Measurements from ENCODE around the gene MLF2. TPM values are rescaled to one million over a fixed set of nuclear protein-coding genes. Genes with fewer than 3 reads are reported as not detected.

Gene MLF2, protein sequence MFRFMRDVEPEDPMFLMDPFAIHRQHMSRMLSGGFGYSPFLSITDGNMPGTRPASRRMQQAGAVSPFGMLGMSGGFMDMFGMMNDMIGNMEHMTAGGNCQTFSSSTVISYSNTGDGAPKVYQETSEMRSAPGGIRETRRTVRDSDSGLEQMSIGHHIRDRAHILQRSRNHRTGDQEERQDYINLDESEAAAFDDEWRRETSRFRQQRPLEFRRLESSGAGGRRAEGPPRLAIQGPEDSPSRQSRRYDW
- 100 to 1,000 TPM; 189 to 246 (median 222) TPM for polyA plus RNA-seq (ENCODE audit: insufficient read length in 4 of 4)

DNA sequence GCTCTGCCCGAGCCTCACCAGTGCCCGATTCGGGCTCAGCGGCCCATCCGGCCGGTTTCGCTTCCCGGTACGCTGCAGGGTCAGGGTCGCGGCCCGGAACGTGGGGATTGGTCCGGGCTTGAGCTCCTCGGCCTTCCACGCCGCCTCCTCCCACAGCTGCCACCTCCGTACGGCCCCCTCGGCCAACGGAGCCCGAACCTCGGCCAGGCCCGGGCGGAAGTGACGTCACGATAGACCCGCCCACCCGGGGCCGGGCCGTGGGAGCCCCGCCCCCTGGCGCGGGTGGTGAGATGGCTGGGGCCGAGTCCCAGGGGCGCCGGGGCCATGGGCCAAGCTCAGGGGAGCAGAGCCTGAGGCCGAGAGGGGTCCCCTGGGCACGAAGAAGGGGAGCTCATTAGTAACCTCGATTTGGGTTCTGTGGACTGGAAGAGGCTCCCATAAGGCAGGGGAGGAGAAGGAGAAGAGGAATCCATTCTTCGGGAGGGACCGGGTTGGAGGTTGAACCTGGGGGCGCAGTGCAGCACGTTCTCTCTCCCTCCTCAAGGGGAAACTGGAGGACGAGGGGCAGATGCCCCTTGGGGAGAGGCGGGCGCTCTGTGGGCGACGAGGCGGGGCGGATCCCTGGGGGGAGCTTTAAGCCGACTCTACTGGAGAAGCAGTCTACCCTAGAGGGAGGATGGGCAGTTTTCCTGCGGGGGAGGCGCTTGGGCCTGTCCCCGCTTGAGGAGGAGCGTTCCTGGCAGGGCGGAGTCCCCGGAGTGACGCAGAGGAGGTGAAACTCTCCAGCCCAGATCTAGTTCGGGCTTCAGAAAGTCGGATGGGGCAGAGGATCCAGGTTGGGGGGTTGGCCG is at the start of gene MLF2:
MLF2 (minus strand) TSS at position 221 of the 851 bp plus-strand sequence. CDS start 807 bp downstream, outside the sequence.
- DNase-seq (ENCODE audit: low read depth in 4 of 4, low spot score in 2 of 4) = peak; percentile 94 to 98 (median 96)

DNA sequence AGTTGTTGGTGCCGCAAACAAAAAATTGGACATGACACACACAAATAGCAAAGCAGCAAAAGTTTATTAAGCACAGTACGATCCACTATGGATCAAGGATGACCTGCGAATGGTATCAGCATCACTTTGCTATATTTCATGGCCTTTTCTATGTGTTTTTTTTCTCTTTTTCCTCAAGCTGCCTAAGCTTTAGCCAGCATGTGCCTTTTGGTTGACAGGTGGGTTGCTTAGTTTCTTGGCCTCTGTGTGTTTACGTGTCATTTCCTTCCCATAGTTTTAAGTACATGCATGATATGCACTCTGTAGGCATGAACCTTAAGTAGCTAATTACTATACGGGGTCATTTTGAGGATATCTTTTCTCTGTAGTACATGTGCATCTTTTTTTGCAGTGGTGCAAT is 46.2 kb upstream of the MLF2 start:
- no peak for DNase-seq (ENCODE audit: low read depth in 4 of 4, low spot score in 2 of 4)

DNA sequence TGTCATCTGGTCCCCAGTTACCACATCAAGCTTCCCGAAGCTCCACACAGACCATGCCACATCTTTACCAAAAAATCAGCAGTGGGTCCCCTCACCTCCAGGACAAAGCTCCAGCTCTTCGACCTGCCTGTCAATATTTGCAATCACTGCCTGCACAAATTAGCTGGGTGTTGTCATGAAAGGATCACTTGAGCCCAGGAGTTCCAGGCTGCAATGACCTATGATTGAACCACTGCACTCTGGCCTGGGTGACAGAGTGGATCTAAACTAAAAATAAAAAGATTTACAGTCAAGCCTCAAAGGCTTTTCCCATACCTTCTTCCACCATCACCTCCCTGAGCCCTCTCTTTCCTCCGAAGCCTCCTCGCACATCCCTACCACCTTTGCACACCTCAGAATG is 43.6 kb upstream of the MLF2 start:
- no peak for DNase-seq (ENCODE audit: low read depth in 4 of 4, low spot score in 2 of 4)

DNA sequence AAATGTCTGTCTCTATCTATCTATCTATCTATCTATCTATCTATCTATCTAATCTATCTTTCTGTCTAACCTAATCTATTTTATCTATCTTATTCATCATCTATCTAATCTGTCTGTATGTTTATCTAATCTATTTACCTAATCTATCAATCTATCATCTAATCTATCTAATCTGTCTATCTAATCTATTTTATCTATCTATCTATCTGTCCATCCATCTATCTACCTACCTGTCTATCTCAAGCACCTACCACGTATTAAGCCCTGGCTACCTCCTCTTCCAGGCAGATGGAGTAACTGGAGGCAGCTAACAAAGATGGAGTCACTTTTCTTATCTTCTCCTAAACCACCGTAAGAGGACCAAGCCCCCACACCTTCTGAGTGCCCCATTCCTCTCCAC is 42.1 kb upstream of the MLF2 start:
- no peak for DNase-seq (ENCODE audit: low read depth in 4 of 4, low spot score in 2 of 4)

DNA sequence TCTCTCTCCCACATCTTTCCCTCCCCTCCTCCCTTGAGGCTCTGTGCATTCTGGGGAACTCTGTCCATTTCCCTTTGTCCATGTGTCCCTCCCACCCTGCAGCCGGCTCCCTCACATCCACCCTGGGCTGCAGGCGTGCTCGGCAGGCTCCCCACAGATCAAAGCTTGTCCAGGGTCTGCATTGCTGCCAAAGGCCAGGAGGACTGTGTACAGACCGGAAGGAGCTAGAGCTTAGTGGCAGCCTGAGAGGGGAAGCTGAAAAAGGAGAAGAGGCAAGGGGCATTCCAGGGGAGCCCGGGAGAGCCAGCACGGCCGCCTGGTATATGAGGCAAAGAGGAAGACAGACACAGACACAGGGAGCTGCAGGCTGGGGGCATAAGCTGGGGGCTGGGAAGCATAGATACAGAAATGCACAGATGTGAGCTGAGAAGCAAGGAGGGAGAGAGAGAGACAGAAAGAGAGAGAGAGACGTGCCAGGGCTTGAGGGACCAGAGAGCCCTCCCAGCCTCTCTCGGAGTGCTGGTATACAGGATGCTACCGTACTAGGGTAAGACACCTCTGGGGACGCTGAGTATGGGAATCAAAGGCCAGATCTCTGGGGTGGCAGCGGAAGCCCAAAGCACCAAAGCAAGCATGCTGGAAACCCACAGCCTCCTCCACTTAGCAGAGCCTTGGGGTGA is 39.7 kb upstream of the MLF2 start:
- peak in 1 of 4 donors; percentile 45 for DNase-seq (ENCODE audit: low read depth in 4 of 4, low spot score in 2 of 4)

DNA sequence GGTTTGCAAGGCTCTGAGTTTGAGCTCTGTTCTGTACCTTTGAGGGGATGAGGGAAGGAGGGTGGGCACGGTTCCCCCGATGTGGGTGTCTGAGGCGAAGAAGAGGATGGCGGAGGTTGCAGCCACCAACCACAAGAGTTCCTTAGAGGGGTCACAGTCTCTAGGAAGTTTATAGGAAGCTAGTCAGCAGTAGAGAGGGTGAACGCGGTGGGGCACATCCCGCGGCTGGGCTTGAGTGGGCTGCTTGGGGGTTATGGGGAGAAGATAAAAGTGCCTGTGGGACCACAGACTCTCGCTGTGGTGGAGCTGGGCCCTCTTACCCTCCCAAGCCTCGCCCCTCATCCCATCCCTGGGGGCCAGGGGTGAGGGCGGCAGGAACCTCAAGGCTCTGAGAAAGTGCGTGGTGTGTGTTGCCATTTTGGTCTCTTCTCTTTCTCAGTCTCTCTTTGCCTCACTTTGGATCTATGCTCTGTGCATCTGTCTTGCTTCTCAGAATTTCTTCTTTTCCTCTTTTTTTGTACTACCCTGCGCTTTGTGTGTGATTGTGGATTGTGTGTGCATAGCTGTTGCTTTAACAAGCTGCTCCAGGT is 39.1 kb upstream of the MLF2 start:
- no peak for DNase-seq (ENCODE audit: low read depth in 4 of 4, low spot score in 2 of 4)

DNA sequence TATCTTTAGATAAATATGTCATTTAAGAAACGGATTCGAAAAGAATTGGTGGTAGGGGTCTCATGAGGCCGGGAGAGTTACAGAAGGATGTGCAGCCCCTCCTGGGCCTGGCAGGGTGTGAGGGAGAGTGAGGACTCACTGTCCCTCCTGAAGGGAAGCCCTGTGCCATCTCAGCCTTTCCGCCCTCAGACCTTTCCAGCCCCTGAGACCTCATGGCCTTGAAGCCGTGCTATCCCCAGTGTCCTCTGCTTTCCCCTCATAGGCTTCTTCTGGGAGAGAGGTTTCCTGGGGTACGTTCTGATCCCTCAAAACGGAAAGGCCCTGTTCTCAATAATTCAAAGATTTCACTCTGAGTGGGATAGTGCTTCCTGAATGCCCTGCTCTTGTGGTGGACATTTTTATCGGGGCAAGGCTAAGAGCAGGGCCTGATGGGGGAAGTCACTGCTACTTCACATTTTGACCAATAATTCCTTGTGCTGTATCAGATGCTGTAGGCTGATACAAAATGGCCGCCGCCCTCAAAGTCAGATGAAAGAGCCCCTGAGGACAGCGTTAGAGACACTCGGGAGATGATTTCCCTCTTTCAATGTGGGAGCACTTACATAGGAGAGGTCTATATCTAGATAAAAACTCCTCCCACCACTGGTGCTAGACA is 37.7 kb upstream of the MLF2 start:
- DNase-seq (ENCODE audit: low read depth in 4 of 4, low spot score in 2 of 4) = no peak

DNA sequence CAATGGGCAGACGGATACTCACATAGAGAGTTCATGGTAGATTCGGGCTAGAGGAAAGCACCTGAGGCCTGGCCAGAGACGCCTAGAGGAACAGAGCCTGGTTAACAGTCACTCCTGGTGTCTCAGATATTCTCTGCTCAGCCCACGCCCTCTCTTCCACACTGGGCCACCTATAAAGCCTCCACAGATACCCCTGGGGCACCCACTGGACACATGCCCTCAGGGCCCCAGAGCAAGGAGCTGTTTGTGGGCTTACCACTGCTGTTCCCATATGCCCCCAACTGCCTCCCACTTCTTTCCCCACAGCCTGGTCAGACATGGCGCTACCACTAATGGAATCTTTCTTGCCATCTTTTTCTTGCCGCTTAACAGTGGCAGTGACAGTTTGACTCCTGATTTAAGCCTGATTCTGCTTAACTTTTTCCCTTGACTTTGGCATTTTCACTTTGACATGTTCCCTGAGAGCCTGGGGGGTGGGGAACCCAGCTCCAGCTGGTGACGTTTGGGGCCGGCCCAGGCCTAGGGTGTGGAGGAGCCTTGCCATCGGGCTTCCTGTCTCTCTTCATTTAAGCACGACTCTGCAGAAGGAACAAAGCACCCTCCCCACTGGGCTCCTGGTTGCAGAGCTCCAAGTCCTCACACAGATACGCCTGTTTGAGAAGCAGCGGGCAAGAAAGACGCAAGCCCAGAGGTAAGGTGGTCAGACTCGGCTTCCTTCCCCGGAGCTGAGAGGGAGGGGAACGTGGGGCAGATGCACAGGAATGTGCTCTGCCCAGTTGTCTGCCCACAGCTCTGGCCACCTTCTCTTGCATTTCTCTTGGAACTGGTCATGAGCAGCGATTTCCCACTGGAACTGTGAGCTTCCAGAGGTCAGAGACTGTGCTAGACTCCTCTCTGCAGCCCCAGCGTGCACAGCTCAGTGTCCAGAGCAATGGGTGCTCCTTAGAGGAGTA is 36.3 kb upstream of the MLF2 start, which contains the start of gene CD4:
CD4 (plus strand) TSS at position 557 of the 953 bp plus-strand sequence. CDS start 10,611 bp downstream, outside the sequence.
- no peak for DNase-seq (ENCODE audit: low read depth in 4 of 4, low spot score in 2 of 4)

DNA sequence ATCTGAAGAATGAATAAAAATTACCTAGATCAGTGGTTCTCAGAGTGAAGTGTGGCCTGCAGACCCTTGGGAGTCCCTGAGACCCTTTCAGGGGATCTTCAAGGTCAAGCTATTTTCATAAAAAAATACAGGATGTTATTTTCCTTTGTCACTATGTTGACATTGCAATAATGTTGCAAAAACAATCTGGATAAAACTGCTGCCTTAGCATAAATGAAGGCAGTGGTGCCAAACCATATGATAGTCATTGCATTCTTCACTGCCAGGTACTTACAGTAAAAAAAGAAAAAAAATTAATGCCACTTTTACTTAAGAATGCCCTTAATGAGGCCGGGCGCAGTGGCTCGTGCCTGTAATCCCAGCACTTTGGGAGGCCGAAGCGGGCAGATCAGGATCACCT is 34.4 kb upstream of the MLF2 start:
- DNase-seq (ENCODE audit: low read depth in 4 of 4, low spot score in 2 of 4) = no peak

DNA sequence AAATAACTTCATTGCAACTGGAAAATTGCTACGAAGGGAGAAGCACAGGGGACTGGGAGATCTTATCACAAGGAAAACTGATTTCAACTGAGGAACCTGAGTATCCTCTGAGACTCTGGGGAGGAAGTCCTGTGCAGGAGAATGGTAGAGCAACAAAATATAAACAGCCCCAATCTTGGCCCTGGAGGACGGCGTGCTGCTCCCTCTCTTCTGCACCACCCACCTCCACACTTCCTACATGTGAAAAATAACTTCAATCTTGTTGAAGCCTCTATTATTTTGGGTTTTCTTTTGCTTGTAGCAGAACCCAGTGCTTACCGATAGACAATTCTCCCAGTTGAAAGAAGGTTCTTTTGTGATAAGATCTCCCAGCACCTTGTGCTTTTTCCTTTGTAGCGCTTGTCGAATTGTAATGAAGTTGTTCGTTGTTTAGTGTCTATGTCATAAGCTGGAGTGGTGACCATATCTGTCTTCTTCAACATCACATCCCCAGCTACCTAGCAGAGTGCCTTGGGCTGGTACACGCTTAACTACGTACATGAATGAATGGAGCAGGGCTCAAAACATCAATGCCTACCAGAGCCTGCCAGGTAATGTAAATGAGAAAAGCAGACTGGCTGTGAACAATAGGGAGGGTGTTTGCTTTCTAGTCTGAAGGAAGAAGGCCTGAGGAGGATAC is 33.6 kb upstream of the MLF2 start:
- no peak for DNase-seq (ENCODE audit: low read depth in 4 of 4, low spot score in 2 of 4)

DNA sequence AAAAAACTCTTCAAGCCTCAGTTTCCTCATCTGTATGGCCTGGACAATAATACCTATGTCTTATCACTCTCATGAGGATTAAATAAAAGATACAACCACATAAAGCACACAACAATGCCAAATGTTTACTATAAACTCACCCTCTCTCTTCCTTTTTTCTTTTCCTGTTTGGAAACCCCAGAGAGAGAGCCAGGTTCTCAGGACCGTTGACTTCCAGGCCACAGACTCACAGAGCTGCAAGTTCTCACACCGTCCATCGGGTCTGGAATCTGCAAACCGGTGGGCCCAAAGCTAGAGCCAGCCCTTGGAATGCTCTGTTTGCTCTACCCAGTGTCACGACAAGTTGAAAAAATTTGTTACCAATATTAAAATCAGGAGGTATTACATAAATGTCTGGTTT is 31.8 kb upstream of the MLF2 start:
- DNase-seq (ENCODE audit: low read depth in 4 of 4, low spot score in 2 of 4) = no peak

DNA sequence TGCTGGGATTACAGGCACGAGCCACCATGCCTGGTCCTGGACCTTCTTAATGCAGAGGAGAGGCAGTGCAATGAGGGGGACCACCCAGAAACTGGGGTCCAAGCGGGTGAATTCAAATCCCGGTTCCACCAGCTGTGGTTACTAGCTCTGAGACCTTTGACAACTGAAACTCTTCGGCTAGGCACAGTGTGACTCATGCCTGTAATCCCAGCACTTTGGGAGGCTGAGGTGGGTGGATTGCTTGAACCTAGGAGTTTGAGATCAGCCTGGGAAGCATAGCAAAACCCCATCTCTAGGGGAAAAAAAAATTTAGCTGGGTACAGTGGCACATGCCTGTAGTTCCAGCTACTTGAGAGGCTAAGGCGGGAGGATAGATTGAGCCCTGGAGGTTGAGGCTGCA is 31.4 kb upstream of the MLF2 start:
- DNase-seq (ENCODE audit: low read depth in 4 of 4, low spot score in 2 of 4) = no peak

DNA sequence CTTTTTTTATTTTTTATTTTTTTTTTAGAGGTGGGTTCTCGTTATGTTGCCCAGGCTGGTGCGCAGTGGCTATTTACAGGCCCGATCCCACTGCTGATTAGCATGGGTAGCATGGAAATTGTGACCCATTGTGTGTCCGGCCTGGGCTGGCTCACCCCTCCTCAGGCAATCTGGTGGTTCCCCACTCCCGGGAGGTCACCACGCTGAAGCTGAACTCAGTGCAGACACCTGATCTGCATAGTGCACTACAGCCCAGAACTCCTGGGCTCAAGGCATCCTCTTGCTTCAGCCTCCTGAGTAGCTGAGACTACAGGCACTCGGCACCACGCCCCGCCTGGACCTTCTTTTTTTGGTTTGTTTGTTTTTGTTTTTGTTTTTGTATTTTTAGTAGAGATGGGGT is 30.9 kb upstream of the MLF2 start:
- DNase-seq (ENCODE audit: low read depth in 4 of 4, low spot score in 2 of 4) = no peak

DNA sequence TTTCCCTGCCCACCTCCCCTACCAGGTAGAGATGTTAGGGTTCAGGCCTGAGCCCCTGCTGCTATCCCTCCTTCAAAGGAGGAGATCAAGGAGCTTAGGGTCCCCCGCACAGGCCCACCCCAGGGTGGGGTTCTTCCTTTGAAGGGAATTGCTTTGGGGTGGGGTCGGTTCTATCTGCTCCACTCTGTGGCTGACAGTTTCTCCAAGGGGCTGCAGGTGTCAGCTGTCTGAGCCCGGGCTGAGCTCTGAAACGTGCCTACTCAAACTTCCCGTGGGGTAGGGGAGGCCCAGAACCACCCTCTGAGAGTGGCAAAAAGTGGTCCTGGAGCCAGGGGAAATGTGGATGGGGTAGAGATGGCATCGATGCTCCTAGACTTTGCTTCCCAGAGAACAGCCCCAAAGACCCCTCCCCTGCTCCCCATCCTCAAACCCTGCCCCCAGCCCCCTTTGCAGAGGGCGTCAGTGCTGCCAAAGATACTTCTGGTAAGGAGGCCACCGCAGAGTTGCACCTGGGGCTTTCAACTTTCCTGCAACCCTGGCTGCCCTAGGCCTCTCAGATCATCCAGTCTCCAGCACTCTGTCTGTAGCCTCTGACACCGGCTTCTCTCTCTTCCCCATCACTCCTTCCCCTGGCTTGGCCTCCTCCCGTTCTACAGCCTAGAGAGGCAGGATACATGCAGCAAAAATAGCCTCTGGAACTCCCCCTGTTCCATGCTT is 30.1 kb upstream of the MLF2 start:
- no peak for DNase-seq (ENCODE audit: low read depth in 4 of 4, low spot score in 2 of 4)

DNA sequence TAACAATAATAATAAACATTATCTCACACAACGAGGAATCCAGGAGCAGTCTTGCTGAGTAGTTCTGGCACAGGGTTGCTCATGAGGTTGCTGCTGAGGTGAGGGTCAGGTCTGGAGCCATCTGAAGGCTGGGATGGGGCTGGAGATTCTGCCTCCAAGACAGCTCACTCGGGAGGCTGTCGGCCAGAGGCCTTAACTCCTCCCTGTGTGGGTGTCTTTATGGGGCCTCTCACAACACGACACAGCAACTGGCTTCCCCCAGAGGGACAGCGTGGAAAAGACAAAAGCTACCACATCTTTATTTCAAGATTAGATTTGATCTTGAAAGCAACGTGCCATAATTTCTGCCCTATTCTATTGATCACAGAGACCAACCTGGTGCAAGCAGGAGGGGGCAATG is 29.2 kb upstream of the MLF2 start:
- DNase-seq (ENCODE audit: low read depth in 4 of 4, low spot score in 2 of 4) = no peak

DNA sequence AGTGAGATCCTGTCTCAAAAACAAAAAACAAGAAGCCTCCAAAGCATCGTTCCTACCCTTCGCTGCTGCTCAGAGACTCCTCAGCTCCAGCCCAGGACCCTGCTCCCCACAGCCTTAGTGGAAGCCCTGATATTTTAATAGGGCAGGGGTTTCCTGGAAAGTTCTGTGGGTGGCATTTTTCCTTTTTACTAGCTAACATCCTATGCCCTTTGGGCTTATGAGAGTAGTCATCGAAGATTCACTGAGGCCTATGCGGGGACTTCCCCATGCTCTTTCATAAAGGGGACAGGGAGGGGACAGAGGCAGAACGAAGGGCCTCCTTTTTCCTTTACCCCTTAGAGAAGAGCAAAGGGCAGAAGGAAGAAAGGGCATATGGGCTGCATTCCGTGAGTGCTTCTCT is 27.6 kb upstream of the MLF2 start:
- no peak for DNase-seq (ENCODE audit: low read depth in 4 of 4, low spot score in 2 of 4)

DNA sequence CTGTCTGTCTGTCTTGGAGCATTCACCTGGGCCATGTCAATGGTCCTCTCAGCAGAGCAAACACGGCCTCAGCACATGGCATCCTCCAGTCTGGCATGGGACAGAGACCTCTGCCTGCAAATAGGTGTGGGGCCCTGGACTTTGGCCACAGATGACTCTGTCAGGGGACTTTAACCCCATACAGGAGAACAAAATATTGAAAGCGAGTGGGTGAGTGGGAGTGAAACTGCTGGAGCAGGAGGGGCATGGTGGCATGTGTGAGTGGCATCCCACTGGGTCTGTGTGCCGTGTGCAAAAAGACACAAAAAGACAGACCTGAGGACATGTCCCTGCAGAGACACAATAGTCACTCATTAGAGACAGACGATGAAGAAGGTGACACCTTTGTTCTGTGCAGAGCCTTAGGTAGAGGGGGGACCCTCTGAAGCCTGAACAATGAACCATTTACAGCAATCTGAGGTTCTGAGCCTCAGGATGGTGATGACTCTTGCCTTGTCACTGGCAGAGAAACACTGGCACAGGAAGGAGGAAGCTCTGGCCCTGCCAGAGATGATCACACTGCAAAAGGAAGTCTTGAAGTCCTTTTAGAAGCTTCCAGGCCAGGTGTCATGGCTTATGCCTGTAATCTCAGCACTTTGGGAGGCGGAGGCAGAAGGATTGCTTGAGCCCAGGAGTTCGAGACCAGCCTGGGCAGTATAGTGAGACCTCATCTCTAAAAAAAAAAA is 26.9 kb upstream of the MLF2 start:
- no peak for DNase-seq (ENCODE audit: low read depth in 4 of 4, low spot score in 2 of 4)
